Amniotic epithelial cell (primary cell): ENCODE results near the gene GFOD1.
"Not testable (repeated sequence)": the region's sequence is repeated elsewhere in the genome, so short reads cannot be mapped to it uniquely, and the experiment has no call there.

ENCODE experiments used
- DNase-seq: peaks from one replicate; pipeline ENCODE4 v3.0.0-alpha.2; 2010; ENCODE audit warnings: low read depth

Gene GFOD1

GRCh38 chr6:13354331-13355042 lies 132.9 kb downstream of the GFOD1 start:
- DNase-seq, result peak; percentile 92

DNA sequence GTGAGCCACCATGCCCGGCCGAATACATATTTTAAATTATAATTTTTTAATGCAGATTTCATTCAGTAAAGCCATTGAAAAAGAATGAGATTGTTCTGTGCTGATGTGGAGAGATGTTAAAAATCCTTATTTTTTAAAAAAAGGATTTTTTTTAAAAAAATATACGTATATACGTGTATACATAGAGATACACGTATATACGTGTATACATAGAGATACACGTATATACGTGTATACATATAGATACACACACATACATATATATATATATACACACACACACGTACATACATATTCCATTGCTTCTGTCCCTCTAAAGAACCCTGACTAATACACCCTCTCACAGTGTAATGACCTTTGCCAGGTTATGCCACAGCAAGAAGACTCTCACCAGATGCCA lies 135.2 kb downstream of the GFOD1 start:
- no peak for DNase-seq

DNA sequence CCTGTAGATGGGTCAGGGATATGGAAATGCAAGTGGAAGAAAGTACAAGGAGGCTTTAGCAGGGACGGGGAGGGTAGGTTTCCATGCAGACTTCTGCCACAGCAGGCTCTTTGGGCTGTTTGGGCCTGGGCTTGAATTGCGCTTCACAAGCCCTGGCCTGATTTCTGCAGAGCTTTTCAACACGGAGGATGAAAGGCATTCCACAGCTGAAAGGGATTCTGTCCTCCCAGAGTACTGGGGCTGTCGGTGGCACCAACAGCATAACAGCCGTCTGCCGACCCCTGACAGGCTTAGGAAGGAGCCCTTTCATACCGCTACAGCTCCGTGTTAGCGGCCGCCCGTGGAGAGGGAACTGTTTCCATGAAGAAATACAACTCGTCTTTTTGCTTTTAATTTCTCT lies 136.1 kb downstream of the GFOD1 start:
- DNase-seq, result no peak

- no peak for DNase-seq
Measured at GRCh38 chr6:13349811-13350506, 137.4 kb downstream of the GFOD1 start.

- DNase-seq, result no peak
Measured at GRCh38 chr6:13348334-13349113, 138.9 kb downstream of the GFOD1 start.

DNA sequence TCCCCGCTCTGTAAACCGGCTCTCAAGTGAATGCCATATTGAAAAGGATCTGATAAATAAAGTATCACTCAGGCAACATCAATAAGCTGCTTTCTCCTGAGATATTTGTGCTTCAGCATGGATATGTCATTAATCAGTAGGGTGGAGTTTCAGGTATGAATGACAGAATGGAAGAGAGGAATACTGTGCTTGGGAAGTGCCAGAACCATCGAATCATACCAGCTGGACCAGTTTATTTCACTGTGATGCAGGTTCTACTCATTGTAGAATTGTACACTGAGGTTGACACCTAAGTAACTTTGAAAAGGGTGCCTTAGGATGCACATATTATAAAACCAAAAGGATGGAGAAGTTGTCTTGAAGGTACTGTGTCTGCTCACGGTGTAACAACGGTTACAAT lies 141.2 kb downstream of the GFOD1 start:
- no peak for DNase-seq

- DNase-seq, result no peak
Measured at GRCh38 chr6:13342414-13343019, 144.9 kb downstream of the GFOD1 start.

GRCh38 chr6:13339863-13340630 lies 147.4 kb downstream of the GFOD1 start:
- DNase-seq, result no peak

GRCh38 chr6:13338038-13338437 lies 149.4 kb downstream of the GFOD1 start:
- peak; percentile 52 for DNase-seq

DNA sequence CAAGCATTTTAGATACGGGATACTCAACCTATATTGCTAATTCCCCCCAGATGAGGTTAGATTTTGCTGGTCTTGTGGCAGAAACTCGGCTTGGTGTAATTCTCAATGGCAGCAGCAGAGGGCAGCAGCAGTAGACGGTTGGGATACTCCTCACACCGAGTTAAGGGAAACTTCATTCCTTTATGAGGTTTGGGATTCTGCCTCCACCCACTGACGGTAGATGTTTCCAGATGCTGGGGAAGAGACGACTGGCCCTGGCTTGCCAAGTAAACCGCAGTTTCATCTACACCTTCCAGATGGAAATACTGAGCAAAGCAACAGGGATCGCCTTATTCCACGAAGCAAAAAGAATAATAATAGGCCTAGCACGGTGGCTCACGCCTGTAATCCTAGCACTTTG lies 150.8 kb downstream of the GFOD1 start:
- peak; percentile 75 for DNase-seq

- peak; percentile 37 for DNase-seq
Measured at GRCh38 chr6:13334953-13335352, 152.4 kb downstream of the GFOD1 start.

DNA sequence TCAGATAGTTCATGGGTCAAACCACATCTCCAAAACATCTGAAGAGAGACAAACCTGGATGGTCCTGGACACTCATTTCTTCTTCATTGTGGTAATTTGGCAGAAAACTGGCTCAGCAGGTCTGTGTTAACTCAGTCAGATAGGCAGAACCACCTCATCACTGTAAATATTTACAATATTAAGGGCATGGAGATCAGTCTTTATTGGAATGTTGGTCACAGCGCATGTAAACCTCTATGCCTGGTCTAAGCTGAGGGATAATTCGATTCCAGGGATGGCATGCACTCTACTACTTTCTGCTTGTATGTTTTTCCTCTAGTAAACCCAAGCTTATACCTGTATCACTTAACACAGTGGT lies 155.1 kb downstream of the GFOD1 start:
- no peak for DNase-seq

GRCh38 chr6:13331516-13332348 lies 155.7 kb downstream of the GFOD1 start:
- peak; percentile 27 for DNase-seq

DNA sequence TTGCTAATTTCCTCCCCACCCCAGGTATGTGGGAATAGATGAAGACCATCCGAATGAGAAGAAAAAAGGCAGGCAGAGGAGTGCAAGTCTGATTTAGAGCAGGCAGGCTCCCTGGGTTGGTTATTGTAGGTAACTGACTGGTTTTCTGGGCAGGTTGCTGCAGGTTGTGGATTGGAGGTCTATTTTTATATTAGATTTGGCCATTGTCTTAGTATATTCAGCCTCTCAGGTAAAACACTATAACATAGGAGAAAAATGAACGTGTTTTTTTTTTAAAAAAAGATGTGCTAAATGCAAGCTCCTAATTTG lies 158.6 kb downstream of the GFOD1 start:
- no peak for DNase-seq

GRCh38 chr6:13328076-13328874 lies 159.1 kb downstream of the GFOD1 start, which contains the start of gene TBC1D7:
TSS of gene TBC1D7 (minus strand) at chr6:13328537. CDS start at chr6:13326898, 1,639 bp downstream.
- peak; percentile 82 for DNase-seq

GRCh38 chr6:13327691-13328075 lies 159.7 kb downstream of the GFOD1 start:
- DNase-seq, result no peak

GRCh38 chr6:13326031-13326586 lies 161.3 kb downstream of the GFOD1 start:
- not testable (repeated sequence) for DNase-seq

DNA sequence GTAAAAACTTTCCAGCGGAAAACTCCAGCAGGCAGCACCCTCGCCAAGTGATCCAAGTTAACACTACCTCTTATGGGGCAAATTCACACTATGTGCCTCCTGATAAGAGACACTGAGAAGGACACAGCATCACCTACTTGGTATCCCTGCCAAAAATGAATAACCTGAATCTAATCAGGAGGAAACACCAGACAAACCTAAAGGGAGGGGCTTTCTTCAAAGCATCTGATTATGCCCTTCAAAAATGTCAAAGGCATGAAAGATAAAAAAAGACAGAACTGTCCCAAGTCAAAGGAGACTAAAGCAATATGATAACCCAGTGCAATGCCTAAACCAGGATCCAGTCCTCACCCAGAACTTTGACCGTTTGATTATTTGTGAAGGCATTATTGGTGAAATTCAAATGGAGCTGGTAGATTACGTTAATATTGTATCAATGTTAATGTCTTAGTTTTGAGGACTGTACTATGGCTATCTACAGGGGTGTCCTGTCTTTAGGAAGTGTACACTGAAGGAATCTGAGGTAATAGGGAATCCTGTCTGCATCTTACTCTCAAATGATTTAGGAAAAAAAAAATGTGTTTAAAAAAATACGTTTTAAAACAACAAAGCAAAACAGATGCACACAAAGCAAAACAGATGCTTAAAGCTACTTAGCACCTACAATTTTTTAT lies 167.4 kb downstream of the GFOD1 start:
- DNase-seq, result no peak

DNA sequence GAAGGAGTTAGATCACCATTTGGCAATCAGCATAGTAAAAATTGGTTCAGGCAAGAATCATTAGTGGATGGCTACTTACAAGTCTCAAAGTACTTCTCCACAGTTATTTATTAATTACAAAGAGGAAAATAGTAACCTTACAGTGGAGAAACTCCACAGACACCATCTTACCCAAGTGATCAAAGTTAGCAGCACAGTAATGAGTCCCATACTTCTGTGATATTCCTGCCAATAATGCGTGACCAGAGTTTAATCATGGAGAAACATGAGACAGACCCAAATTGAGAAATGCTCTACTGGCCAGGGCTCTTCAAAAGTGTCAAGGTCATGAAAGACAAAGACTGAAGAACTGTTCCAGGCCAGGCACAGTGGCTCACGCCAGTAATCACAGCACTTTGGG lies 168.6 kb downstream of the GFOD1 start:
- no peak for DNase-seq
